Upper lobe of right lung (tissue), 1 donor: ENCODE measurements around the gene NR2F2. TPM values are rescaled to one million over a fixed set of nuclear protein-coding genes. Genes with fewer than 3 reads are reported as not detected.

Experiments
- ATAC-seq: fragments of 200-7000 bp; cut with Tn5 transposase; one replicate; pipeline ENCODE4 v1.9.1; 2020; ENCODE audit warnings: mild to moderate bottlenecking, moderate library complexity
- DNase-seq: peaks from one replicate; pipeline ENCODE4 v3.0.0-alpha.2; 2020
- H3K27ac ChIP-seq: fragments of 200-600 bp; one replicate; pipeline ENCODE4 v1.8.0; 2022
- H3K27me3 ChIP-seq: fragments of 200-600 bp; one replicate; pipeline ENCODE4 v1.8.0; 2022; ENCODE audit warnings: mild to moderate bottlenecking
- H3K36me3 ChIP-seq: fragments of 200-600 bp; one replicate; pipeline ENCODE4 v1.8.0; 2022
- H3K4me1 ChIP-seq: fragments of 200-600 bp; one replicate; pipeline ENCODE4 v1.8.0; 2022
- H3K4me3 ChIP-seq: fragments of 200-600 bp; one replicate; pipeline ENCODE4 v1.8.0; 2022; ENCODE audit warnings: mild to moderate bottlenecking
- H3K9me3 ChIP-seq: fragments of 200-600 bp; one replicate; pipeline ENCODE4 v1.8.0; 2022
- intact Hi-C: fragments of 100-400 bp; cut with DNase I; formaldehyde crosslinking; loops from one replicate; pipeline ENCODE4 v1.11.0; 2022
- total RNA-seq: library from RNA; stranded (reverse); fragmentation: NEBNext Ultra II Directional; extraction: Animal tissue kit (Norgen Biotek cat#: 25700); gene quantifications from one replicate; pipeline ENCODE4 v1.2.1, GENCODE V29; 2021
- TF ChIP-seq, protein P1 (sequence below): fragments of 200-600 bp; IDR thresholded peaks from one replicate; pipeline ENCODE4 v1.8.0; 2022; ENCODE audit warnings: antibody characterized with exemption
- donor health status: DM: no; HTN: yes; CAD: no; lungs with severe emphysema.

Gene NR2F2
- total RNA-seq, 1 donor from 2014 or later, result 88.1 TPM

DNA sequence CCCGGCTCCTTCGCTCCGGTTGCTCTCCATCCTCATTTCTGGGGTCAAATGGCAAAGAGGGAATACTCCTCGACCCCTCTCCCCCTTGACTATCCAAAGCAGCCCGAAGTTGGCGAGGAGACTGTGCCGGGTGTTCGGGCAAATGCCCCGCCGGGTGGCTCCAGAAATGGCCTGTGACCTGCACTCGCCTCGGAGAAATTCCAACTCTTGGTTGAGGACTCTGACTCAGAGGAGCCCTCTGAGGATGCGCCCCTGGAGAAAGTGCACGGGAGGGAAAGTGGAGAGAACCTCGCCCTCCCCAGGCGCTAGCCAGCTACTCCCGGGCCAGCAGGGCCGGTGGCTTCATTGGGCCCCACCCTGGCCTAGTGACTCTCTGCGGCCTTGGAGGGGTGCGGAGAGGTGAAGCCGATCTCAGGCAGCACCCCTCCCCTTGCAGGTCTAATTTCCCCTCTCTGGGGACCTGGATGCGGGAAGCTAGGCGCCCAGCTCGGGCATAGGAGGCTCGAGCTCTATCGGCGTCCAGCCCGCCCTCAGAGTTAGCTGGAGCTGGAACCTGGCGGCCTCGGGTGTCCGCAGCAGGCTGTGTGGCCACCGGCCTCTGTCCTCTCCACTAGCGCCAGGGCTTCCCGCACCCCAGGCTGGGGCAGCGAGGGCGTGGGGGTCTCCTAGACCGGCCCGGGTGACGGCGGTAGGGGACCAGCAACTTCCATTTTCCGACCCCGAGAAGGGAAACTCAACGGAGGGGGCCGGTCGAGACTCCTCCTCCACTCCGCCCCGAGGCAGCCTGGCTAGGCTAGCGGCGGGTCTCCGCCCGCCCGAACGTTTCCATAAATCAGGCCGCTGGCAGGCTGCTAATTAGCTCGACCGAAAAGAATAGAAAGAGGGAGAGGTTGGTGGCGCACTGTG is 29.4 kb downstream of the NR2F2 start:
- no peaks in the 10 kb centered on the region for H3K36me3 ChIP-seq
- peak; percentile 63 for DNase-seq
- peak overlapping the region; percentile 55 for H3K27ac ChIP-seq
- H3K4me1 ChIP-seq, result peaks cover 20% of the 10 kb centered on the region
- intact Hi-C loops, result no loop called here
- H3K27me3 ChIP-seq, result peaks cover 64% of the 10 kb centered on the region
- no peaks in the 10 kb centered on the region for H3K9me3 ChIP-seq
- ATAC-seq, result no peak
- TF ChIP-seq, protein P1, sequence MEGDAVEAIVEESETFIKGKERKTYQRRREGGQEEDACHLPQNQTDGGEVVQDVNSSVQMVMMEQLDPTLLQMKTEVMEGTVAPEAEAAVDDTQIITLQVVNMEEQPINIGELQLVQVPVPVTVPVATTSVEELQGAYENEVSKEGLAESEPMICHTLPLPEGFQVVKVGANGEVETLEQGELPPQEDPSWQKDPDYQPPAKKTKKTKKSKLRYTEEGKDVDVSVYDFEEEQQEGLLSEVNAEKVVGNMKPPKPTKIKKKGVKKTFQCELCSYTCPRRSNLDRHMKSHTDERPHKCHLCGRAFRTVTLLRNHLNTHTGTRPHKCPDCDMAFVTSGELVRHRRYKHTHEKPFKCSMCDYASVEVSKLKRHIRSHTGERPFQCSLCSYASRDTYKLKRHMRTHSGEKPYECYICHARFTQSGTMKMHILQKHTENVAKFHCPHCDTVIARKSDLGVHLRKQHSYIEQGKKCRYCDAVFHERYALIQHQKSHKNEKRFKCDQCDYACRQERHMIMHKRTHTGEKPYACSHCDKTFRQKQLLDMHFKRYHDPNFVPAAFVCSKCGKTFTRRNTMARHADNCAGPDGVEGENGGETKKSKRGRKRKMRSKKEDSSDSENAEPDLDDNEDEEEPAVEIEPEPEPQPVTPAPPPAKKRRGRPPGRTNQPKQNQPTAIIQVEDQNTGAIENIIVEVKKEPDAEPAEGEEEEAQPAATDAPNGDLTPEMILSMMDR, result no peak
- peak overlapping the region; percentile 52 for H3K4me3 ChIP-seq

DNA sequence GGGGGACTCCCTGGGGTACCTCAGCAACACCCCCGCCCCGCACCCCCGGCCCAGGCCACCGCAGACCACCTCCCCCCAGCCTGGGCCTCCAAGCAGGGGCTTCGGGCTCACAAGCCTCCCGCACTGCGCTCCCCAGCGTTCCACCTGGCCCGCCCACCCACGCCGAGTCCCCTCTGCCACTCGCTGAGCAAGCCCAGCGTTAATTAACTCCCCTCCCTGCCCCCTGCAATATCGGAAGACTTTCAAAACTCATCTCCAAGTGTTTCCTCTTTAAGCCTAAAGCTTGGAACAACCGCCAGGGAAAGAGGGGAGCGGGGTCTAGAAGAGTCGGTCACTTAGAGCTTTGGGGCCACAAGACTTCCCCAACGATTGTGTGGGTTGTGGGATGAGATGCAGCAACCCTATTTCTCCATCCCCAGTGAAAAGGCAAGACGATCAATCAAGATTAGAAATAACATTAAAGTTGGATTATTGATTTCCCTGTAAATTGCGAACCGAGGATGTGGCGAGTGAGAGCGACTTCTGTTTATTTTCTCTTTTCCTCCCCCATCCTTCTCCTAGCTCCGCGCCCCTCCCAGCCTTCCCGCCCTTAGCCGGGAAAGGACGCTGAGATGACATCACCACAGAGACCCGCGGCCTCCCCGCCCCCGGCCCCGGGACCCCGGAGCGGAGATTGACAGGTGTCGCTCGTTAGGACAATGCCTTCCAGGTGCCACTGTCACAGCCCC is 30.2 kb downstream of the NR2F2 start:
- peaks cover 13% of the 10 kb centered on the region for H3K4me1 ChIP-seq

DNA sequence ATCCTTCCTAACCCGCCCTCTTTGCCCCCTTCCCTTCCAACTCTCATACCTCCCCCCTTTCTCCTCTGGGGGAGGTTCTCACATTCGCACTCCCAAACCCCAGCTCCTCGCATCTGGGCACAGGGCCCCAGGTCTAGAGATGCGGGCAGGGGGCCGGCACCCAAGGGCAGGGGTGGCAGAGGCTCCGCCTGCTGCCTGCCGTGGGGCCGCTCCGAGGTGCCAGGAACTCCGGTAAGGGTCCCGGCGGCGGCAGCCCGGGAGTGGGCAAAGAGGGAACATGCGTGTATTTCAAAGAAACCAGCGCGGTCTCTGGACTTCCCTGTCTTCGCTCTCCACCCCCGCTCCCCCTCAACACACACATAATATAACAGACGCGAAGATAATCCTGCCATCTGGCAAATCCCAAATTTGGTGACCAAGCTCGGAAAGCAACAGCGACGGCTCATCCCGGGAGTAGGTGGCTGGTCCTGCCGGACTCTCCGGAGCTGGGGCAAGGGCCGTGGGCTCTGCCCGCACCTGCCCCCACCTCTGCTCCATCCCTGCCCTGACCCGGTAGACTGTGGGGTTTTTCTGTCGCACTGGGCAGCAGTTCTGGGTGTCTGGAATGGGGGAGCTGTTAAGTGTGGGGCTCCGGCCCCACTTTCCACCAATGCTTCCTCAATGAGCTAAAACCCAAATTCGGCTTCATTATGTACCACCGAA is 31.0 kb downstream of the NR2F2 start:
- Histone ChIP-seq H3K27me3 (peaks cover 58% of the 10 kb centered on the region), H3K4me1 (peaks cover 6% of the 10 kb centered on the region), H3K27ac (no peak overlapping the region), H3K4me3 (peak overlapping the region; percentile 52), H3K9me3 (no peaks in the 10 kb centered on the region), H3K36me3 (no peaks in the 10 kb centered on the region)
- ATAC-seq, result no peak
- intact Hi-C loops, result no loop called here
- TF ChIP-seq, protein P1, result no peak
- no peak for DNase-seq

More for the DNA sequence above, 30.2 kb downstream of the NR2F2 start:
- DNase-seq (no peak), ATAC-seq (no peak)
- intact Hi-C loops, result no loop called here
- Histone ChIP-seq H3K27me3 (peaks cover 58% of the 10 kb centered on the region), H3K4me3 (peak overlapping the region; percentile 52), H3K36me3 (no peaks in the 10 kb centered on the region), H3K27ac (no peak overlapping the region), H3K9me3 (no peaks in the 10 kb centered on the region)
- TF ChIP-seq, protein P1, result no peak

DNA sequence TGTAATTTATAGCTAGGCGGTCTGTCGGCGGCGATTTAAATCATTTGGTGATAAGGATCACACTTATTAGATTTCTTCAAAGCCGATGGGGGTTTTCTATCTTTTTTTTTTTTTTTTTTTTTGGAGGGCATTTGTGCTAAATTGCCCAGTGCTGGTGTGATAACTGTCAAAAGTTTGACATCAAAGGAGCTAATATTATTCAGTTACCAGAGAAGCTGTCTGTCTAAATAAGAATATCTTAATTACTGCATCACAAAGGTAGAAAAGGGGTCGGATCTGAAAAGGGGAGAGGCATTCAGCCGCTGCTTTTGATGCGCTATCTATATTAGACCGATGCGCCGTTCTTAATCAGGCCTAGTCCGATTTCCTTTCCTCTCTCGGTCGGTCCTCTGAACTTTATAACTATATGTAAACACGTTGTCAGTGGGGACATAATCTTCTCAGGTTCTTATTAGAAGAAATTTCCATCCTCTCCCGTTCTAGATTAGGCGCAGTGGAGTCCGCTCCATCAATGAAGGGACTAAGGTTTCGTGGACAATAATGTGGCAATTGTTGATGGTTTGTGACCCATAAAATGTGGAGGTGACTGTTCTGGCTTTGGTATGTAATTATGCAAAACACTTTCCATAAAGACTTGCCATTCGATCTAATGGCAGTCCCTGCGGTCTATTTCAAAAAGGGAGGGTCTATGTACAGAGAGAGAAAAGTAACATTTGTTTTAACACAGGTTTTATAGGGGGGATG is 31.7 kb downstream of the NR2F2 start:
- H3K4me3 ChIP-seq, result no peak overlapping the region
- TF ChIP-seq, protein P1, result no peak
- no peak for ATAC-seq
- DNase-seq, result no peak
- no peaks in the 10 kb centered on the region for H3K9me3 ChIP-seq
- peaks cover 4% of the 10 kb centered on the region for H3K4me1 ChIP-seq
- H3K27ac ChIP-seq, result no peak overlapping the region
- intact Hi-C loops, result no loop called here
- H3K27me3 ChIP-seq, result peaks cover 63% of the 10 kb centered on the region
- H3K36me3 ChIP-seq, result no peaks in the 10 kb centered on the region
